ENCODE data around the gene MTERF4. TPM values are rescaled to one million over a fixed set of nuclear protein-coding genes. Genes with fewer than 3 reads are reported as not detected.

MTERF4 gene
- total and polyA plus RNA-seq, 2 of the 4 experiments (the other 2 are of a cell fraction) = 26.6 to 33.3 TPM

DNA sequence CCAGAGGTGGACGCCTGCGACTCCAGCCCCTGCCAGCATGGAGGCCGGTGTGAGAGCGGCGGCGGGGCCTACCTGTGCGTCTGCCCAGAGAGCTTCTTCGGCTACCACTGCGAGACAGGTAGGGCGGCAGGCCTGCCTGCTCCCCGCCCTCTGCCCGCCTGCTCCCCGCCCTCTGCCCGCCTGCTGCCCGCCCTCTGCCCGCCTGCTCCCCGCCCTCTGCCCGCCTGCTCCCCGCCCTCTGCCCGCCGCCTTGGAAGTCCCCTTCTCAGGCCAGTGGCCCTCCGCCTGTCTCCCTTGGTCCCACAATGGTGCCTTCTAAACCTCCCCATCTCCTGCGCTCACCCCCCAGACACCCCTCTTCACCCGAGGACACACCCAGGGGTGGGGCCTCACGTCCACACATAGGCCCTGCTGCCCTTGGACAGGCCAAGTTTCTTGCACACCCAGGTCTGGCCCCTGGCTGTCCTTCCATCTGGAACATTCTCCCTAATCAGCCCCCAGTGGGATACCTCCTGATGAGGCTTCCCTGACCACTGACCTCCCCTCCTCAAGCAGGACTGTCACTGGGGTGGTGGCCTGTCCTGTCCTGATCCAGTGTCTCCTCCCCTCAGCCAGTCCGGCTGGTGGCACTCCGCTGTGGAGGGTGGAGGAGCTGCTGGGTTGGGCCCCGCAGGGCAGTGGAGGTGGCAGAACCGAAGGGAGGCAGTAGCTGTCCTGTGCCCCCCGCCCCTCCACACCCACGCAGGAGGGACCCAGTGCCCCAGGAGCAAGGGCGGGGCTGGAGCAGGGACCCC, 37.9 kb downstream of the MTERF4 start:
- in situ Hi-C loops (cut with MboI; ENCODE audit: low sequenced_read_pairs) (no loop called here), intact Hi-C loops (cut with micrococcal nuclease) (loop anchor here (5.0 kb wide), 1 partner anchor 152 kb away; no protein-coding TSS in a partner anchor), dilution Hi-C loops (cut with HindIII; ENCODE audit: low sequenced_read_pairs, unreplicated experiment) (no loop called here)
- Histone ChIP-seq H3K9me1 (ENCODE audit: insufficient read depth, low read length) (no peaks in the 10 kb centered on the region), H2AK9ac (replicated peaks; ENCODE audit: low read depth, low read length, poor library complexity) (no peak overlapping the region), H2BK120ac (ENCODE audit: low read depth, low read length) (no peak overlapping the region), H3K36me3 (ENCODE audit: control insufficient read depth, insufficient read depth, low read length) (peaks cover 18% of the 10 kb centered on the region; the same call in 1 of the 2 replicates), H3K9ac (ENCODE audit: low read depth, low read length) (no peak overlapping the region), H2BK5ac (ENCODE audit: low read depth, low read length, poor library complexity, severe bottlenecking) (no peak overlapping the region), H4K20me1 (ENCODE audit: insufficient read depth, low read length) (no peaks in the 10 kb centered on the region), H3K14ac (replicated peaks; ENCODE audit: low read depth, low read length) (no peak overlapping the region), H2AFZ (replicated peaks; ENCODE audit: low read length, poor library complexity) (no peak overlapping the region), H3K56ac (ENCODE audit: extremely low read depth, insufficient read depth, low read length) (no peak overlapping the region), H2BK15ac (ENCODE audit: low read depth, low read length) (no peak overlapping the region), H3K9me3 (ENCODE audit: control insufficient read depth, insufficient read depth, low read length) (no peaks in the 10 kb centered on the region), H4K8ac (ENCODE audit: low read depth in 2 of 2, low read length in 2 of 2) (no peak overlapping the region), H3K4me1 (ENCODE audit: control insufficient read depth, insufficient read depth, low read length) (no peaks in the 10 kb centered on the region), H3K79me1 (ENCODE audit: low read depth in 1 of 2, low read length in 2 of 2) (no peaks in the 10 kb centered on the region), H4K91ac (ENCODE audit: insufficient read depth, low read depth, low read length) (no peak overlapping the region), H3K4me2 (ENCODE audit: low read depth, low read length) (no peak overlapping the region), H3K18ac (ENCODE audit: low read depth, low read length) (no peak overlapping the region), H3K23ac (ENCODE audit: low read depth, low read length) (no peak overlapping the region), H3K27me3 (ENCODE audit: control insufficient read depth, insufficient read depth, low read length) (no peaks in the 10 kb centered on the region), H3K27ac (ENCODE audit: insufficient read depth, low read length) (no peak overlapping the region), H2AK5ac (ENCODE audit: low read depth, low read length) (no peak overlapping the region), H2BK20ac (ENCODE audit: low read depth, low read length) (no peak overlapping the region), H3K4me3 (ENCODE audit: insufficient read depth, low read depth, low read length) (no peak overlapping the region), H3K4ac (ENCODE audit: low read depth, low read length) (no peak overlapping the region), H4K5ac (ENCODE audit: low read depth, low read length) (no peak overlapping the region)
- no peak for DNase-seq
- no TSS peak for BruUV-seq (replicated peaks)
- no peak for ATAC-seq (ENCODE audit: low read depth)
- TF ChIP-seq USF2 (IDR thresholded peaks at IDR 0.05; ENCODE audit: low read depth, low read length) = no peak
- no peak for TF ChIP-seq RCOR1 (IDR thresholded peaks at IDR 0.05; ENCODE audit: insufficient replicate concordance, low read length)
- TF ChIP-seq BHLHE40 (IDR thresholded peaks at IDR 0.05; ENCODE audit: low read depth, low read length) = no peak
- TF ChIP-seq, protein P1, sequence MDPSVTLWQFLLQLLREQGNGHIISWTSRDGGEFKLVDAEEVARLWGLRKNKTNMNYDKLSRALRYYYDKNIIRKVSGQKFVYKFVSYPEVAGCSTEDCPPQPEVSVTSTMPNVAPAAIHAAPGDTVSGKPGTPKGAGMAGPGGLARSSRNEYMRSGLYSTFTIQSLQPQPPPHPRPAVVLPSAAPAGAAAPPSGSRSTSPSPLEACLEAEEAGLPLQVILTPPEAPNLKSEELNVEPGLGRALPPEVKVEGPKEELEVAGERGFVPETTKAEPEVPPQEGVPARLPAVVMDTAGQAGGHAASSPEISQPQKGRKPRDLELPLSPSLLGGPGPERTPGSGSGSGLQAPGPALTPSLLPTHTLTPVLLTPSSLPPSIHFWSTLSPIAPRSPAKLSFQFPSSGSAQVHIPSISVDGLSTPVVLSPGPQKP (IDR thresholded peaks at IDR 0.05; ENCODE audit: borderline replicate concordance, low read depth, low read length) = no peak
- no peak for TF ChIP-seq CHD1 (IDR thresholded peaks at IDR 0.05; ENCODE audit: low read depth, low read length)
- TF ChIP-seq MXI1 (IDR thresholded peaks at IDR 0.05; ENCODE audit: borderline replicate concordance, low read depth, low read length) = no peak
- ChIA-PET CTCF (no interaction called here), POLR2A (ENCODE audit: unreplicated experiment) (no interaction called here)
- WGBS, 2 experiments (ENCODE audit: extremely low coverage in 2 of 2, insufficient read length in 1 of 2) = 40% methylated on average over 13 of the region's 32 CpGs; no CpG with 5 or more reads in 1 of the 2 experiments

Data from IMR-90 (cell line).